NCI-H748 (cell line): Measurements from ENCODE around the gene CXCL6.

Source experiments
- DNase-seq: peaks from one replicate; lab custom pipeline; 2025; ENCODE audit not compliant: unreplicated experiment; lab: John Stamatoyannopoulos, UW

Gene CXCL6

DNA sequence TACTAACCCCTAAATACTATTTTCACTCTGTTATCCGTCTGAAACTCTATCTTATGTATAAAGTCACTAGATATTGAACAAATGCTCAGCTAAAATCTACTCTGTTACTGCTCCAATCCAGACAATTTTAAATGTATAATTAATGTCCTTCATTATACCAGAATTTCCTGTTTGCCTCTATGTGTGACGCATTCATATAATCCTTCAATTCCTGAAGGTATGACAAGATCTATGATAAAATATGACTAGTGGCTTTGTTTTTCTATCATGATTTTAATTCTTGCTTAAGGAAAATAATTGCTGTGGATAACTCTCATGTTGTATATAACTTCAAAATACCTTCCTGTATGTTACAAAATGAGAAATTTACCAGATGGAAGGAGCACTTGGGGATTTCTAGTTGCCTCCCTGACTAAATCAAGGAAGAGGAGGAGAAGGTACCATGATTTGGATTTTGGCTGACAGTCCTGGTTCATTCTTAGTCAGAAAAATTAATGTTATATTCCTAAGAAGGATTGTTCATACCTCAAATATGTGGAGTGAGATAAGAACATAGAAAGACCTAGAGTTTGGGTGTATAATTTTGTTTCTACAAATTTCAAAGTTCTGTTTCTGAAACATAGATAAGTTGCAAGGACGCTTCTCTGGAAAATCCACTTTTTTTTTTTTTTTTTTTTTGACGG, 4.9 kb downstream of the CXCL6 start:
- DNase-seq = no peak

GRCh38 chr4:73842696-73843095, 6.2 kb downstream of the CXCL6 start:
- no peak for DNase-seq

DNA sequence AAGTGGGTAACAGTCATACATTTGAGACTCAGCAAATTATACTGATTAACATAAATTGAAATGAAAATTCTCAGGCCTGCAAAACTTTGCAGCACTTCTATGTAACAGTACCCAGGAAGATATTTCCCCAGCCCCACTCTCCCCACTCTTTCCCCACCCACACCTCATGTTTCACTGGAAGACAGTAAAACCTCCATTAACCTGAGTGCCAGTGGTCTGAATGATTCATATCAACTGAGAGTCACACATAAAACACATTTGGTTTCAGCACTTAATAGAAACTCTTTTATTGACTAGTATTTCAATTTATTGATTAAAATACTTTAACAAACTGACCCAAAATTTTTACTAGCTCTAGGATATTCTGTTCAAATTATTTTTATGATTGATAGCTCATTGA, 6.9 kb downstream of the CXCL6 start:
- DNase-seq = no peak

GRCh38 chr4:73844345-73844744, 7.9 kb downstream of the CXCL6 start:
- no peak for DNase-seq

- no peak for DNase-seq
These were observed 8.3 kb downstream of the CXCL6 start for GRCh38 chr4:73844806-73845205.

DNA sequence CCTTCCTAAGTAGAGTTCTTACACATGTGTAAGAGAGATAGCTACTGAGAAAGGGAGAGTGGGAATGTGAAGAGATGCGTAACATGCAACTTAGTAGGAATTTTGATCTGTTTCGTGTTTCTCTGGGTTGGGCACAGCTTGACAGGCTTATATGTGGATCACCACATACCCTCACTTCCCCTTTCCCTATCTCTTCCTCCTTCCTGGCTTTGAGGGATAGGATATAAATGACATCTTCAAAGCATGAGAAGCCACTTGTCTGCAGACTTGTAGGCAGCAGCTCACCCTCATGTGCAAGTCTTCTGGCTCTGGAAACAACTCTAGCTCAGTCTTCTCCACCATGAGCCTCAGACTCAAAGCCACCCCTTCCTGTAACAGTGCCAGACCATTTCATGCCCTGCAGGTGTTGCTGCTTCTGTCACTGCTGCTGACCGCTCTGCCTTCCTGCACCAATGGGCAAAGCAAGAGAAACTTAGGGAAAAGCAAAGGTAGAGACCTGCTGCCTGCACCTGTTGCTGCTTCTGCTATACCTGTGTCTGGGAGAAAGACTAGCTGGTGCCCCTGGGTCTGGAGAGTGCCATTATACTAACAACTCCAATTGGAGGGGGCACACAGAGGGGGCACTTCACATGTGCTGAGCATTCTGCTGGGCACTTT, 11.2 kb downstream of the CXCL6 start:
- DNase-seq = no peak

GRCh38 chr4:73848183-73848777, 11.8 kb downstream of the CXCL6 start:
- no peak for DNase-seq

DNA sequence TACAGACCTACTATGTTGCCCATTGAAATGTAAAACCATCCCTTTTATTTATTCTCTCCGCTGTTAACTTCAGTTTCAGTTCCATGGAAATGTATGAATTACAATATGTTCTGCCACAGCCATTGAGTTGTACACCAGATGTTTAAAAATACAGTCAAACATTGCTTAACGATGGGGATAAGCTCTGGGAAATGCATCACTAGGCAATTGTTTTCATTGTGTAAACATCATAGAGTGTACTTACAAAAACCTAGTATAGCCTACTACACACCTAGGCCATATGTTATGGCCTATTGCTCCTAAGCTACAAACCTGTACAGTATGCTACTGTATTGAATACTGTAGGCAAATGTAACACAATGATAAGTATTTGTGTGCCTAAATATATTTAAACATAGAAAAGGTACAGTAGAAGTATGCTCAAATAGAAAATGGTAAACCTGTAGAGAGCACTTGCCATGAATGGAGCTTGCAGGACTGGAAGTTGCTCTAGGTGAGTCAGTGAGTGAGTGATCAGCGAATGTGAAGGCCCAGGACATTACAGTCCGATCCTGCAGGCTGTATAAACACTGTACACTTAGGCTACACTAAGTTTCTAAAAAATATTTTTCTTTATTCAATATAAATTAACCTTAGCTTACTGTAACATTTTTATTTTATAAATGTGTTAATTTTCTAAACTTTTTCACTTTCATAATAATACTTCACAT, 13.9 kb downstream of the CXCL6 start:
- no peak for DNase-seq

GRCh38 chr4:73851293-73851692, 14.8 kb downstream of the CXCL6 start:
- no peak for DNase-seq

DNA sequence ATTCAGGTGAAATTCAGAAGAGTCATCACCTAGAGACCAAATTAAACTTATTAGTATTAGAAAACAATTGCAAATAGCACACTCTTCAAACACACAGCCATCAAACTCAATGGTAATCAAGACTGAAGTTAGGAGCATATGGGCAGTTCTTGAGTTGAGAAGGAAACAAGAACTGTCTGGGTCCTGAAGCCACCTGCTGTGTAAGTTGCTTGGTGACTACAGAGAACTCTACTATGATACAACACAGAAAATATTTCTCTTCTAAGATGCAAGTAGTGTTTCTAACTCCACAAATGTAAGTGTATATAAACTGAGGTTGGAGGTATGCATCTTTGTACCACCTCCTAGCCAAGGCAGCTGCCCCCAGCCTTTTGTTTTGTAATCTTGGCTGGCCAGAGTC, 16.3 kb downstream of the CXCL6 start:
- no peak for DNase-seq

DNA sequence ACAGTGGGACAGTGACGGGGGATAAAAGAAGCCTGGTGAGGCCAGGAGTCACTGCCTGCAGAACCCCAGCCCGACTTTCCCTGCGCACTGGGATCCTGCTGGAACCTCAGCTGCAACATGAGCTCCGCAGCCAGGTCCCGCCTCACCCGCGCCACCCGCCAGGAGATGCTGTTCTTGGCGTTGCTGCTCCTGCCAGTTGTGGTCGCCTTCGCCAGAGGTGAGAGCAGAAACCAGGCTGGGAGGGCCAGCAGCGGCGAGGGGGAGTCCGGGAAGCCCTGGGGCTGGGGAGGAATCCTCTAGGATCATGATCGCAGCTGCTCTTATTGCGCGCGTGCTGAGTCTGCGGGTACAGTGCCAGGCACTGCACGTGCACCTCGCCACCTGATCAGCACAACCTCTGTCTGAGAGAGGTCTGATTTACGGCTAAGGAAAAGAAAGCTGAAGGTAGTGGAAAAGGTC, 16.8 kb downstream of the CXCL6 start, which contains the start of gene PF4V1:
PF4V1 (plus strand) TSS at position 51 of the 459 bp plus-strand sequence; CDS start at position 118, 67 bp downstream.
- DNase-seq = no peak

- DNase-seq = no peak
These were observed 17.4 kb downstream of the CXCL6 start for GRCh38 chr4:73853718-73854473.

DNA sequence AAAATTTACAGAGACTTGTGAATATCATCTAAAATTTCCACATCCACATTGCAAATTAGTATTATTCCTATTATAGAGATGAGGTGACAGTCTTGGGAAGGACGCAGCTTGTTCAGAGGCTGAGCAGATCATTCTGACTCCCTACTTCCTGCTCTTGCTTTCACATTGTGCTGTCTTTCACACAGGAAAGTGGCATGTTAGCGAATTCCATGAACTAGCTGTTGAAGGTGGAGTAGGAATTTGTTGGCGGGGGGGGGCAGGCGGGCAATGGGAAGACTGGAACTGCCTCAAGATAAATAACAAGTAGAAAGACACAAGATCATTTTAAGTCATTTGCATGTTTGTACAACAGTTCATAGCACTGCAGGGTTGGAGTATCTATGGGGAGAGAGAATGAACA, 18.9 kb downstream of the CXCL6 start:
- no peak for DNase-seq

DNA sequence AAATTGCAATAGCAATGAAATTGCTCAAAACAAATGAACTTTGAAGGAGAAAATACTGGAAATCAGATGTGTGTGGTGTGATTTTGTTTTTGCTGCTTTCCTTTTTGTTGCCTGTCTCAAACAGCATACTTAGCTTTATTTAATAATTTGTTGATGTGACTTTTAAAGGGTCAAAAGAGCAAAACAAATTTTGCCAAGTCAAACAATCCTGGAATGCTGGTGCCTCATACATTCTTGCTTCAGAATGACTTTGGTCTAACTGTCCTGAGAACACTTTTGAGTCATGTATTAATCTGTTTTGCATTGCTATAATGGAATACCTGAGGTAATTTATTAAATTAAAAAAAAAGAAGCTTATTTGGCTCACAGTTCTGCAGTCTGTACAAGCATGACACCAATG, 20.0 kb downstream of the CXCL6 start:
- no peak for DNase-seq

DNA sequence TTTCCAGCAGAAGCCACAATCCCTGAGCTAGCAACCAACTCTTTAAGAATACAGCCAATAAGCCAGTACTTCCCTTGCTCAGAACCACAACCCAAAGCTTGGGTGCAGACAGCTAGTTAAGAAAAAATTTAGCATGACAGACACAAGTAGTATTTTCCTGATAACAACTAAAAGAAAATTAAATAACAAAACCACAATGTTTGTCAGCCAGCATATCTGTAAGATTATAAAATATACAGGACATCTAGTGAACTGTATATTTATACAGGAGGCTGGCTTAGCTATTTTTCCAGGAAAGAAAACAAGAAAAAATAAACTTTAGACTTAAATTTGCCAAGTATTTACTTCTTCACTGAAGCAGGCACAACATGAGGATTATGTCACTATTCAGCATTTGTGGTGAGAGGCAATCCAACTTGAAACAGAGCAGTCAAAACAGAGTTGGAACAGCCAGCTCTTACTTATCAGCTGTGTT, 23.2 kb downstream of the CXCL6 start:
- no peak for DNase-seq

DNA sequence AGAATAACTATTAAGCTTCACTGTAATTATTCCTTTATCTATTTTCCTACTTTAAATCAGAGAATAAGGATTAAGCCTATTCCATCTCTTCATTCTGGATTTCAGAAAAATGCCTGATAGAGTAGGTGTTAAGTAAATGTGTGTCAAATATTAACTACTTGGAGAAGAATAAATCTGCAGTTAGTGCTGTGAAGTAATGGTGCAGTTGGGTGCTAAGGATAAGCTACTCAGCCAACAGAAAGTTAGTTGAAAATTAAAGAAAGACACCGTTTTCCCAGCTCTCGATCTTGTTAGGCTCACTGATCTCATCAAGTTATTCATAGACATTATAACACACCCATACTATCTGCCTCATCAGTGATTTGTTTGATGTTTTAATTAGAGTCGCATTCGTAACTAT, 23.7 kb downstream of the CXCL6 start:
- DNase-seq = no peak

DNA sequence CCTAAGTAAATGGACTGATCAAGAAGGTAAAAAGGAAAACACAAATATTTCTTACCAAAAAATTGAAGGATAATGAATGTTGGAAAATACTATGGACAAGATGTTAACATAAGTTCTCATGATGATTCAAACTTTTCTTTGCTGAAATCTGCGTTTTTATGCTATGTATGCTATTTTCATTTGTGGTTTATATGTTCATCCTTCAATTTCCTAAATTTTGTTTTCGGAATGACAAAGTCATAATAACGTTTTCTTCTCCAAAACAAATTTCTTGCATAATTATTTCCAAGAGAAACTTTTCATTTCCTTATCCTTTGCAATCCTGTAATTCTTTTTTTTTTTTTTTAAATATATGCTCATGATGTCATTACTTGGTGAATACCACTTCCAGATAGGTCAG, 24.4 kb downstream of the CXCL6 start:
- no peak for DNase-seq

GRCh38 chr4:73862322-73862721, 25.8 kb downstream of the CXCL6 start:
- no peak for DNase-seq

DNA sequence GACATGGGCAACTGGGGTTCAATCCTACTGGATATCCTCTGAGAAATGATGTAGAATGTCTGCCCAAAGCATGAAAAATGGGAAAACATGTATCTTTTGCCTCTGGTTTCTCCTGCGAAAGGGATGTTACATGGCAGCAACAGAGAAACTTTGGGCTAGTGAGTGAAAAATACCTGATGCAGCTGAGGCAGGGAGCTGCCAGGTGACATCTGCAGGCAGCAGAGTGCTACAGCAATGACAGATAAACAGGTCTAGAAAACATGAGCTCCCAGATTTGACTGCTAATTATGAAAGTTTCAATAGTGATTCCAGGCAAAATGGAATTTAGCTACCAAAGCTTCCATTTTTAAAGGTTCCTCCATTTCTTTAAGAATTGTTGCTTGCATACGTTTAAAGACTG, 27.9 kb downstream of the CXCL6 start:
- DNase-seq = peak; percentile 37

- DNase-seq = peak; percentile 2
These were observed 28.5 kb downstream of the CXCL6 start for GRCh38 chr4:73864961-73865360.
